ENCODE measurements around the gene GPR55. TPM values are rescaled to one million over a fixed set of nuclear protein-coding genes. Genes with fewer than 3 reads are reported as not detected.

The GPR55 gene
- total RNA-seq, 1 donor from 2014 or later, result not detected

- Mint-ChIP-seq H3K27me3 (peaks cover 5% of the 10 kb centered on the region), H3K27ac (no peak overlapping the region), H3K36me3 (no peaks in the 10 kb centered on the region), H3K4me1 (ENCODE audit: unreplicated experiment) (peaks cover 10% of the 10 kb centered on the region), H3K4me3 (no peak overlapping the region), H3K9me3 (no peaks in the 10 kb centered on the region)
- no peak for DNase-seq (ENCODE audit: extremely low spot score, unreplicated experiment)
- TF ChIP-seq, protein P1, sequence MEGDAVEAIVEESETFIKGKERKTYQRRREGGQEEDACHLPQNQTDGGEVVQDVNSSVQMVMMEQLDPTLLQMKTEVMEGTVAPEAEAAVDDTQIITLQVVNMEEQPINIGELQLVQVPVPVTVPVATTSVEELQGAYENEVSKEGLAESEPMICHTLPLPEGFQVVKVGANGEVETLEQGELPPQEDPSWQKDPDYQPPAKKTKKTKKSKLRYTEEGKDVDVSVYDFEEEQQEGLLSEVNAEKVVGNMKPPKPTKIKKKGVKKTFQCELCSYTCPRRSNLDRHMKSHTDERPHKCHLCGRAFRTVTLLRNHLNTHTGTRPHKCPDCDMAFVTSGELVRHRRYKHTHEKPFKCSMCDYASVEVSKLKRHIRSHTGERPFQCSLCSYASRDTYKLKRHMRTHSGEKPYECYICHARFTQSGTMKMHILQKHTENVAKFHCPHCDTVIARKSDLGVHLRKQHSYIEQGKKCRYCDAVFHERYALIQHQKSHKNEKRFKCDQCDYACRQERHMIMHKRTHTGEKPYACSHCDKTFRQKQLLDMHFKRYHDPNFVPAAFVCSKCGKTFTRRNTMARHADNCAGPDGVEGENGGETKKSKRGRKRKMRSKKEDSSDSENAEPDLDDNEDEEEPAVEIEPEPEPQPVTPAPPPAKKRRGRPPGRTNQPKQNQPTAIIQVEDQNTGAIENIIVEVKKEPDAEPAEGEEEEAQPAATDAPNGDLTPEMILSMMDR (conservative IDR thresholded peaks at IDR 0.05), result no peak
Observed at GRCh38 chr2:230893841-230894781, 30.9 kb downstream of the GPR55 start.

DNA sequence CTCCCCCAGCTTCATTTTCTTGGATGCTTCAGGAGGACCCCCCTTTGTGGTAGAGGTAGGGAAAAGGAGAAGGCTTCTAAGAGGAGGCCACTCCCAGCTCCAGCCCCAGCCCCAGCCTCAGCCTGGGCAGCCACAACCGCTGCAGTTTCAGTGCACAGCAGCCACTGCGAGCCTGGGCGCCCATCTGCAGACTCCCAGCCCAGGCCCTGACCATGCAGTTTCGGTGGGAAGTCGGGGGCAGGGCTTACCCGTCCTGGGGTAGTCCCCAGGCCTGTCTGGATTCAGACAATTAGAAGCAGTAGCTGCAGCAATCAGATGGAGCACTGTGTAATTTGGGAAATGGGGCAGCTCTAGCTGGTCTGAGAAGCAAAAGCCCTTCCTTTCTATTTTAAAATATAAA lies 31.7 kb downstream of the GPR55 start:
- H3K36me3 Mint-ChIP-seq, result no peaks in the 10 kb centered on the region
- DNase-seq (ENCODE audit: extremely low spot score, unreplicated experiment), result no peak

DNA sequence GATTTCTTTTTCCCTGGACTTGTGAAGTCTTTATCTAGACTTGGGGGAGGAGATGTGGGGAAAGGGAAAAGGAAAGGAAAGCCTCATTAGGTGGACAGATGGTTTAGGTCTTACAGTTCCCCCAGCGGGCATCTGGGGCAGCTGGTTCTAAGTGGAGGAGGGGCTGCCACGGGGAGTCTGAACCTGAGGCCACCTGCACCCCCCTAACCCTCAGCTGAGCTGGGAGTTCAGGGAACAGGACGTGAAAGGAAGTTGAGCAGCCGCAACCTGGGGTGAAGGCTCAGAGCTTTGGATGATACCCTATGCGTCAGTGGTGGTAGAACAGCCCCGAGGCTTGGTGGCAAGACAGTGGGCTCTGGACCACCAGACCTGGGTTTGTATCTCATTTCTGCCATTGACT lies 33.5 kb downstream of the GPR55 start:
- no peaks in the 10 kb centered on the region for H3K36me3 Mint-ChIP-seq
- H3K27me3 Mint-ChIP-seq, result peaks cover 3% of the 10 kb centered on the region
- peaks cover 13% of the 10 kb centered on the region for H3K4me1 Mint-ChIP-seq (ENCODE audit: unreplicated experiment)
- no peaks in the 10 kb centered on the region for H3K9me3 Mint-ChIP-seq
- no peak for DNase-seq (ENCODE audit: extremely low spot score, unreplicated experiment)
- TF ChIP-seq, protein P1 (conservative IDR thresholded peaks at IDR 0.05), result no peak
- no peak overlapping the region for H3K27ac Mint-ChIP-seq
- no peak overlapping the region for H3K4me3 Mint-ChIP-seq

More for the DNA sequence above, 31.7 kb downstream of the GPR55 start:
- peaks cover 7% of the 10 kb centered on the region for H3K4me1 Mint-ChIP-seq (ENCODE audit: unreplicated experiment)
- H3K9me3 Mint-ChIP-seq, result no peaks in the 10 kb centered on the region
- H3K27ac Mint-ChIP-seq, result no peak overlapping the region
- H3K27me3 Mint-ChIP-seq, result peaks cover 5% of the 10 kb centered on the region
- TF ChIP-seq, protein P1 (conservative IDR thresholded peaks at IDR 0.05), result no peak
- no peak overlapping the region for H3K4me3 Mint-ChIP-seq

GRCh38 chr2:230891064-230891463 lies 34.0 kb downstream of the GPR55 start:
- Mint-ChIP-seq H3K36me3 (no peaks in the 10 kb centered on the region), H3K9me3 (no peaks in the 10 kb centered on the region), H3K27ac (no peak overlapping the region), H3K4me1 (ENCODE audit: unreplicated experiment) (peaks cover 18% of the 10 kb centered on the region), H3K27me3 (peaks cover 3% of the 10 kb centered on the region), H3K4me3 (no peak overlapping the region)
- no peak for DNase-seq (ENCODE audit: extremely low spot score, unreplicated experiment)
- TF ChIP-seq, protein P1 (conservative IDR thresholded peaks at IDR 0.05), result no peak

DNA sequence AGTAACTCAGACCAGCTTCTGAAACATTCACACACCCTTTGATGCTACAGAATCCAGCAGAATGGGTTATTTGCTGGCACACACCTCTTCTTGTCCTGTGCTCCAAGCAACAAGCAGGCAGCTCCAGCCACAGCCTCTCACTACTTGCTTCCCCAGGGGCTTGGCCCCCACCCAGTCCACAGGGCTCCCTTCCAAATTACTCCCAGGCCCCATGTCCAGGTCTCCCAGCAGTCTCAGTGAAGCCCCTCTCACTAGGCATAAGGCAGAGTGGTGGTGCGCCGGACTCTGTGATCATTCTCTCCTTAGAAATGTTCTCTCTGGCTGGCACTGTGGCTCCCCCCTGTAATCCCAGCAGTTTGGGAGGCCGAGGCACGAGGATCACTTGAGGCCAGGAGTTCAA lies 34.4 kb downstream of the GPR55 start:
- Mint-ChIP-seq H3K27ac (no peak overlapping the region), H3K36me3 (no peaks in the 10 kb centered on the region), H3K4me3 (no peak overlapping the region), H3K4me1 (ENCODE audit: unreplicated experiment) (peaks cover 22% of the 10 kb centered on the region), H3K27me3 (peaks cover 3% of the 10 kb centered on the region), H3K9me3 (no peaks in the 10 kb centered on the region)
- no peak for DNase-seq (ENCODE audit: extremely low spot score, unreplicated experiment)
- TF ChIP-seq, protein P1 (conservative IDR thresholded peaks at IDR 0.05), result no peak

Data from type B pancreatic cell (in vitro differentiated cells).